Muscle of leg (tissue), 11 donors: ENCODE data around the gene CASP3. TPM values are rescaled to one million over a fixed set of nuclear protein-coding genes. Genes with fewer than 3 reads are reported as not detected.
"Not testable (repeated sequence)": the region's sequence is repeated elsewhere in the genome, so short reads cannot be mapped to it uniquely, and the experiment has no call there.

Experiments used
- DNase-seq: peaks from one replicate; pipeline ENCODE4 v3.0.0; 2013
- H3K27ac ChIP-seq: one replicate; pipeline ENCODE4 v1.5.1; 2013; ENCODE audit warnings: mild to moderate bottlenecking, low read length, control low read depth
- H3K27me3 ChIP-seq: one replicate; pipeline ENCODE4 v1.6.1; 2013; ENCODE audit warnings: low read length; ENCODE audit not compliant: control insufficient read depth, insufficient read depth
- H3K36me3 ChIP-seq: one replicate; pipeline ENCODE4 v1.6.1; 2013; ENCODE audit warnings: low read length; ENCODE audit not compliant: control insufficient read depth, insufficient read depth
- H3K4me1 ChIP-seq: one replicate; pipeline ENCODE4 v1.6.1; 2013; ENCODE audit warnings: low read length; ENCODE audit not compliant: control insufficient read depth, insufficient read depth
- H3K4me3 ChIP-seq: one replicate; pipeline ENCODE4 v1.5.1; 2013; ENCODE audit warnings: low read length, control low read depth
- H3K9me3 ChIP-seq: replicated peaks from 2 replicates; pipeline ENCODE4 v1.6.1; 2013; ENCODE audit warnings: low read depth, low read length; ENCODE audit not compliant: control insufficient read depth
- WGBS: methylation state at CpG from one replicate; pipeline ENCODE4 v1.1.5; 2013; ENCODE audit warnings: missing lambda C conversion rate; ENCODE audit not compliant: insufficient coverage; 5-methylcytosine and 5-hydroxymethylcytosine counted together
- polyA plus RNA-seq, 8 donors: library from polyadenylated mRNA; unstranded; fragments of 120-200 nt; gene quantifications; one replicate each; pipeline versions ENCODE4 v1.2.1 to v1.2.3, GENCODE V29; 2013; ENCODE audit warnings: inconsistent platforms in 1 of 8, low replicate concordance in 1 of 8; ENCODE audit not compliant: insufficient read length in 8 of 8, insufficient read depth in 1 of 8
- total RNA-seq: library from RNA; stranded (reverse); fragments of 120-200 nt; gene quantifications from one replicate; pipeline ENCODE4 v1.2.4, GENCODE V29; 2013

The CASP3 gene
- total and polyA plus RNA-seq, 9 donors, result 35.6 to 49.1 (median 41.6) TPM

DNA sequence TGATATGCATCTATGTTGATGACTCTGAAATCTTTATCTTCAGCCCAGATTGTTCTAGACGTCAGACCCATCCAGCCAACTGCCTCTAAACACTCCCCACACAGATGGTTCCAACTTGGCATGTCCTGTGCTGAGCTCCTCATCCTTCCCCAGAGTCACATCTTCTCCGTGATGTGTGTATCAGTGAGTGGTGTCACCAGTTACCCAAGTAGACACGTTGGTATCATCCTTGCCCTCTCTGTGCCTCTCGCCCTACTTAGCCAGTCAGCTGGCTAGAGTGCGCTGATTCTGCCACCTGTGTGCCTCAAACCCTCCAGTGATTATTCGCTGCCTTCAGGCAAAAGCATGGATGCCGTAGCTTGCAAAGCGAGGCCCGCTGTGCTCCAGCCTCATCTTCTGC is 18.8 kb upstream of the CASP3 start:
- Histone ChIP-seq H3K9me3 (no peaks in the 10 kb centered on the region), H3K27ac (no peak overlapping the region), H3K36me3 (peaks cover 43% of the 10 kb centered on the region), H3K4me1 (peaks cover 7% of the 10 kb centered on the region), H3K27me3 (no peaks in the 10 kb centered on the region), H3K4me3 (no peak overlapping the region)
- no peak for DNase-seq
- WGBS, result 96% methylated on average over 6 of the region's 9 CpGs

DNA sequence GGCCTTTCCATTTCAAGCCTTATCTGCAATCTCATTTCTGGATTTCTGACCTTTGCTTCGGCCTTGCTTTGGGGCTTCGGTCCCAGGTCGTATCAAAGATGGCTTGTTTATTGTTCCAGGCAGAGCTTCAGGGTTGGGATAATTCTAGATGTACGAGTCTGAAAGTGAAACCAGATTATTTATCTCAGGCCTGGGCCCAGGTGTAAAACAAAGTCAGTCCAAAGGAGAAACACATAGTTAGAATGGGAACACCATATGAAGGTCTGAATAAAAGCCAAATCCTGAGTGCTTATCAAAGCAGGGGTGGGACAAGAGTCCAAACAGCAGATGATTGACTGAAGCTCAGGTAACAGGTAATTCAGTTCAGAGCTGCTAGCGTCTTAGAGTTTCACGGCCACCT is 17.4 kb upstream of the CASP3 start:
- no peaks in the 10 kb centered on the region for H3K9me3 ChIP-seq
- H3K36me3 ChIP-seq, result peaks cover 33% of the 10 kb centered on the region

DNA sequence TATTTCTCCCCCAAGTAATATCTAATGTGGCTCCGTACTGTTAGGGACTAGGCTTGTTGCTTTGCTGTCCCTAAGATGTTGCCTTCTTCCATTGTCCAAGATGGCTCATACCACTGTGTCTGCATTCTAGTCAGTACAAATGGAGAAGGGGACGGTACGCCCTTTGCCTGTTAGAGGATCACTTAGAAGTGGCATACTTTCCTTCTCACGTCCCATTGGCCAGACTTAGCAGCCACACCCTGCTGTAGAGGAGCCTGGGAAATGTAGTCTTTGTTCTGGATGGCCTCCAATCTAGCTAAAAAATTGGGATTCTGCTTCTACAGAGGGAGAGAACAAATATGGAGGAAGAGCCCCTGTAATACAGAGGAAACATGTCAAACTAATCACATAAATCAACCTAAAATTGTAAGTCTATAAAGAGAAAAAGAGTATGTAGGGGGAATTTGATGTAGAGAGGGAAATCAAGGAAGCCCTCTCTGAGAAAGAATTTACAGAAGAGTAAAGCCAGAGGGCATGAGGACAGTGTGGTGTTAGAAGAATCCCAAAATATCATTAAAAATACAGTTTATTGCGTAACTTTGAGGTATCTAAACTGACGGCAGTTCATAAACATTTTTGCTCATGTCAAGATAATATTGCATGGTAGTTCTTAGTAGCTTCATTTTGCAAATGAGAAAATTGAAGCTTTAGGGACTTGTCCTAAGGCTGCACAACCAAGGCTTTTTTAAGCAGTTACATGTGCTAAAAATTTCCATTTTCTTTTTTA is 15.4 kb upstream of the CASP3 start:
- Histone ChIP-seq H3K4me3 (no peak overlapping the region), H3K27ac (no peak overlapping the region), H3K9me3 (no peaks in the 10 kb centered on the region), H3K36me3 (peaks cover 33% of the 10 kb centered on the region), H3K4me1 (peaks cover 7% of the 10 kb centered on the region), H3K27me3 (no peaks in the 10 kb centered on the region)
- WGBS, result no CpG with 5 or more reads among the region's 6 CpGs
- DNase-seq, result no peak

More for the DNA sequence above, 17.4 kb upstream of the CASP3 start:
- H3K4me3 ChIP-seq, result no peak overlapping the region
- no peak overlapping the region for H3K27ac ChIP-seq
- H3K4me1 ChIP-seq, result peaks cover 7% of the 10 kb centered on the region
- no peaks in the 10 kb centered on the region for H3K27me3 ChIP-seq
- DNase-seq, result no peak
- WGBS, result 82% methylated on average over 3 of the region's 6 CpGs

DNA sequence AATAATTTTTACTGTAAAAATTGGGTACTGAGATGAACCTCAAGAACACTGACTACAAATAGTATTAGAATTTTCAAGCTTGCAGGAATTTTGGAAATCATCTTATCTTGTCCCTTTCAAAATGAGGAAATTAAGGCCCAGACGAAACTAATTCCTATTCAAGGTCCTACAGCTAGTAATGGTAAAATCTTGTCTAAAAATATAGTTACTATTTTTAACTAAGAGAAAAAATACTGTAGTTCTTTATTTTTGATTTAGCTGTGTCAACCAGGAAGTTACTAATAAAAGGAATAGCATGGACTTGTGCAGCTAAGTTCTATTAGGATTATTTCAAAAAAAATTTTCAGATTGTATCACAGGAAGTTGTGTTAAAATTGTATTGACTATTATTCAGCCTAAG is 13.0 kb upstream of the CASP3 start:
- no peaks in the 10 kb centered on the region for H3K4me1 ChIP-seq
- no CpG with 5 or more reads among the region's 1 CpG for WGBS
- peaks cover 20% of the 10 kb centered on the region for H3K36me3 ChIP-seq
- H3K4me3 ChIP-seq, result no peak overlapping the region
- no peak overlapping the region for H3K27ac ChIP-seq
- no peaks in the 10 kb centered on the region for H3K9me3 ChIP-seq
- no peaks in the 10 kb centered on the region for H3K27me3 ChIP-seq
- DNase-seq, result no peak

DNA sequence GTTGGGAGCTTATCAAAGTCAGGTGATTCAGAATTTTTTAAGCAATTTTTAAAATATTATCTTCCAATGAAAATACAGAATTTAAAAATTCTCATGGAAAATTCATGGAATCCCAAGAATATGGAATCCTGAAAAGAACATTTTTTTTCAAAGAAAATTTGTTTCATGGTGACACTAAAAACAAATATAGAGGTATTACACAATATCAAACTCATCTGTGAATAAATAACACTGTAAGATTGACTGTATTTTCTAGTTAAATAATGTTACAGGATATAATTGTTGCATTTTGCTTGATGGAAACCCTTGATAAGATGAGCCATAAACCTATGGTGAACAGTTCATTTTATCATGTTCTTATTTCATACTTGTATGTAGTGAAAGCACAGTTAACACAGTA is 11.7 kb upstream of the CASP3 start:
- no peak overlapping the region for H3K27ac ChIP-seq
- peaks cover 2% of the 10 kb centered on the region for H3K4me1 ChIP-seq
- no peaks in the 10 kb centered on the region for H3K9me3 ChIP-seq
- H3K4me3 ChIP-seq, result no peak overlapping the region
- H3K27me3 ChIP-seq, result no peaks in the 10 kb centered on the region
- peaks cover 13% of the 10 kb centered on the region for H3K36me3 ChIP-seq
- DNase-seq, result no peak

DNA sequence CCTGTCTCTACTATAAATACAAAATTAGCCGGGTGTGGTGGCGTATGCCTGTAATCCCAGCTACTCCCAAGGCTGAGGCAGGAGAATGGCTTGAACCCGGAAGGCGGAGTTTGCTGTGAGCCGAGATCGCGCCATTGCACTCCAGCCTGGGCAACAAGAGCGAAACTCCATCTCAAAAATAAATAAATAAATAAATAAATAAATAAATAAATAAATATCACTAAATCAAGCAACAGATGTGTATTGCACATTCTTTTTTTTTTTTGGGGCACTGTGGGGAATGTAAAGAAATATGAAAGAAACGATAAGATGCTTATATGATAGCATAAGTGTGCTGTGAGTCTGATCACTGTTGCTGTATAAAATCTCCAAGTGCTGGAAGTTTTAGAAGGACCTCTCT is 8.6 kb upstream of the CASP3 start:
- H3K27ac ChIP-seq, H3K36me3 ChIP-seq, H3K27me3 ChIP-seq, H3K4me3 ChIP-seq, H3K9me3 ChIP-seq, DNase-seq: not testable (repeated sequence)
- WGBS, result 100% methylated on average over 1 of the region's 9 CpGs
- peaks cover 12% of the 10 kb centered on the region for H3K4me1 ChIP-seq

DNA sequence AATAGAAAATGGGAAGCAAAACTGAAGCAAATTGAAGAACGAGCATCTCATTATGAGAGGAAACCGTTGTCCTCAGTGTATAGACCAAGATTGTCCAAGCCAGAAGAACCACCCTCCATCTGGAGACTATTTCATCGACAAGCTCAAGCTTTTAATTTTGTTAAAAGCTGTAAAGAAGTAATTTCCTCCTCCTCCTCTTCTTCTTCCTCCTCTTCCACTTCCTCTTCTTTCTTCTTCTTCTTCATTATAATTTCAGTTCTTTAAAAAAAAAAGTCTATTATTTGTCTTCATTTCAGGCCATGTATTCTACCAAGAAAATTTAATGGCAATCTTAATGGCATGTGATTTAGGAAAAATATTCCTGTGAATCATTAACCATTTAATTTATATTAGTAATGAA is 7.9 kb upstream of the CASP3 start:
- no CpG with 5 or more reads among the region's 3 CpGs for WGBS

DNA sequence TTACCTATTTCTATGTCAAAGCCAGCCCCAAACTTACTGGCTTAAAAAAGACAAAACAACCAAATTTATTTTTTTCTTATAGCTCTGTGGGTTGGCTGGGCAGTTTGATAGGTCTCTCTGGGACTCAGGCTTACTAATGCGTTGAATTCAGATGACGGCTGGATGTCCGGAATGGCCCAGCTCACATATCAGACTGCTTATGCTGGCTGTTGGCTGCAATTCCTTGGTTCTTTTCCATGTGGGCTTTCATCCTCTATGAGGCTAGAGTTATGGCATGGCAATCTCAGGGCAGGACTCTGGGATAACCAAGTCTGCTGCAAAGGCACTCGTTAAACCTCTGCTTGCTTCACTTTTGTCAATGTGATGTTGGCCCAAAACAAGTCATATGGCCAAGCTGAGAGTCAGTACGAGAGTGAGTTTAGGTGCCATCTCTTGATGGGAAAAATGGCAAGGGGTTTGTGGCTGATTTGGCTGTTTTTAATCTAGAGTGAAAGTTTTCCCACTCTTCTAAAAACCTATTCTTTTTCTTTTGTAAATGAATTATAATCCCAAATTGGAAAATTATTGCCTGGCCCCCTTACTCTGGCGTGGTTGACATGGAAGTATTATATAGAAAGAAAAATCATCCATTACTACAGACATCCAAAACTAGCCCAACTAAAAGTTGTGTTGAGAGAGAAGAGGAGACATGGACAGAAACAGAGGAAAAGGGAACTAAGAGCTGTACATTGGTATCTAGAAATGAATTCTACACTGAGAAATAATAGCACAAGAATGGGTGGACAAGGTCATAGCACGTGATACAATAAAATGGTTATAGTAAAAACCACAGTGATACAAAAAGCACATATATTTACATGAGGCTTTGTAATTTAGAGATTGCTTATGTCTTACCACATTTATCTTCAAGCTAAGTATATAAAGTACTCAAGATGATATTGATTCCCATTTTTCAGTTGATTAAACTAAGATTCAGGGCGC is 6.9 kb upstream of the CASP3 start:
- Histone ChIP-seq H3K4me1 (peaks cover 12% of the 10 kb centered on the region), H3K27me3 (no peaks in the 10 kb centered on the region), H3K9me3 (no peaks in the 10 kb centered on the region), H3K4me3 (no peak overlapping the region), H3K27ac (peak overlapping the region; percentile 53), H3K36me3 (peaks cover 2% of the 10 kb centered on the region)
- DNase-seq, result peak; percentile 85
- 50% methylated on average over 4 of the region's 8 CpGs for WGBS

More for the DNA sequence above, 7.9 kb upstream of the CASP3 start:
- Histone ChIP-seq H3K27me3 (no peaks in the 10 kb centered on the region), H3K4me3 (no peak overlapping the region), H3K36me3 (peaks cover 4% of the 10 kb centered on the region), H3K9me3 (no peaks in the 10 kb centered on the region), H3K4me1 (peaks cover 12% of the 10 kb centered on the region), H3K27ac (no peak overlapping the region)
- DNase-seq, result no peak

DNA sequence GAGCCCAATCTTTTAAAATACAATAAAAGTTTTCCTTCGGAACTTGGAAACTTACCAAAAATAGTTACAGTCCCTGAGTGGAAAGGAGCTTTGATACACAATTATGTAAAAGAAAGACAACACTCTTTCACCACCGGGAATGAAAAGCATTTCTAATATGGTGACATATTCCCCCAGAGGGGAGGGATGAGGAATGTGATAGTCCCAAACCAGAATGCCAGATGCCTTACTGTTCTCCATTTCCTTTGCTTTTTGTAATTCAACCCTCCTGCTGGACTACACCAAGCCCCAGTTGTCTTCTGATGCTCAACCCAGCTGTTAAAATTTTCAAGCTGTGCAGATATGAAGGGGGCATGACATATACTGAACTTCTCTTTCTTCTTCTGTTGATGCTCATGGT is 4.4 kb upstream of the CASP3 start:
- Histone ChIP-seq H3K27ac (peak overlapping the region; percentile 63), H3K27me3 (no peaks in the 10 kb centered on the region), H3K4me1 (peaks cover 20% of the 10 kb centered on the region), H3K36me3 (no peaks in the 10 kb centered on the region), H3K4me3 (no peak overlapping the region), H3K9me3 (no peaks in the 10 kb centered on the region)
- peak; percentile 84 for DNase-seq
- no CpG with 5 or more reads among the region's 2 CpGs for WGBS

DNA sequence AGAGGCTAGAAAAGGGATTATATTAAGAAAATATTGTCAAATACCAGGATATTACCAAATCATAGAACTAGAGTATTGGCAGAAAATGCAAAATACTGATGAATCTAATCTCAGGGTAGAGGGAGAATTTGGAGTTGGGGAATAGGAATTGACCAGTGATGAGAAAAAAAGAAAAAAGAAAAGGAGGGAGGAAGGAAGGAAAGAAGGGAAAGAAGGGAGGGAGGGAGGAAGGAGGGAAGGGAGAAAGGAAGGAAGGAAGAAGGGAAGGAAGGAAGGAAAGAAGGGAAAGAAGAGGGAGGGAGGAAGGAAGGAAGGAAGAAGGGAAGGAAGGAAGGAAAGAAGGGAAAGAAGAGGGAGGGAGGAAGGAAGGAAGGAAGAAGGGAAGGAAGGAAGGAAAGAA is 3.4 kb upstream of the CASP3 start:
- not testable (repeated sequence) for H3K4me3 ChIP-seq, H3K27me3 ChIP-seq, DNase-seq, H3K36me3 ChIP-seq, H3K9me3 ChIP-seq
- peaks cover 27% of the 10 kb centered on the region for H3K4me1 ChIP-seq
- H3K27ac ChIP-seq, result peak overlapping the region; percentile 63
